Ishikawa (cell line): ENCODE measurements around the gene BARHL2.

Experiments
- CEBPB ChIP-seq: IDR thresholded peaks from 2 replicates; pipeline ENCODE4 v1.6.1; 2012
- CREB1 ChIP-seq: IDR thresholded peaks from 2 replicates; pipeline ENCODE4 v1.6.1; 2012; ENCODE audit warnings: low read depth
- EGR1 ChIP-seq: IDR thresholded peaks from 2 replicates; pipeline ENCODE4 v1.6.1; 2012
- EP300 ChIP-seq: IDR thresholded peaks from 2 replicates; pipeline ENCODE4 v1.6.1; 2012; ENCODE audit warnings: borderline replicate concordance
- FOXM1 ChIP-seq: IDR thresholded peaks from 2 replicates; pipeline ENCODE4 v1.6.1; 2012; ENCODE audit warnings: low read depth, borderline replicate concordance
- NFIC ChIP-seq: IDR thresholded peaks from 2 replicates; pipeline ENCODE4 v1.6.1; 2012
- RAD21 ChIP-seq: IDR thresholded peaks from 2 replicates; pipeline ENCODE4 v1.6.1; 2012; ENCODE audit warnings: low read depth
- TAF1 ChIP-seq: IDR thresholded peaks from 2 replicates; pipeline ENCODE4 v1.6.1; 2012; ENCODE audit warnings: low read depth, mild to moderate bottlenecking
- TCF12 ChIP-seq: IDR thresholded peaks from 2 replicates; pipeline ENCODE4 v1.6.1; 2012; ENCODE audit warnings: low read depth
- TEAD4 ChIP-seq: IDR thresholded peaks from 2 replicates; pipeline ENCODE4 v1.6.1; 2012
- YY1 ChIP-seq: IDR thresholded peaks from 2 replicates; pipeline ENCODE4 v1.6.1; 2012; ENCODE audit warnings: low read depth
- ZBTB7A ChIP-seq: IDR thresholded peaks from 2 replicates; pipeline ENCODE4 v1.6.1; 2012; ENCODE audit warnings: low read depth
- TF ChIP-seq, protein P1 (sequence below): IDR thresholded peaks from 2 replicates; pipeline ENCODE4 v1.6.1; 2012
- TF ChIP-seq, protein P2 (sequence below): IDR thresholded peaks from 2 replicates; pipeline ENCODE4 v1.6.1; 2012
- TF ChIP-seq, protein P3 (sequence below): IDR thresholded peaks from 2 replicates; pipeline ENCODE4 v1.6.1; 2012; ENCODE audit warnings: low read depth, mild to moderate bottlenecking

BARHL2 gene

DNA sequence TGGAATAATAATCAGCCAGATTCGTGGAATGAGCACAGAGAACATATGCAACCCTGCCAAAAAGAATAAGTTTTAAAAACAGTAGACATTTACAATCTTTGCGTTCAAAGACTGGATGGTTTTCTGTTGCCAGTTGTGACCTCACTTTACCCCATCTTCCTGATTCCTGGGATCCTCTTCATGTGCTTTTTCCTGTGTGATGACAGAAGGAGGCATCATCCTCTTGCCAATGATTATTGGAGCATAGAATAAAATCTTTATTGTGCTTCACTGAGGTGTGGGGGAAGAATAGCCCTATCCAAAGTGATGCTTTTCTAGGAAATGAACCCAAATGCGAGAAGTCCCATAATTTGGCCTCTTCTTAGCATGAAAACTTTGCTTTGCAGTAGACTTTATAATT, 15.0 kb upstream of the BARHL2 start:
- TF ChIP-seq ZBTB7A (no peak), TEAD4 (no peak), TAF1 (no peak), TCF12 (no peak), CEBPB (no peak), RAD21 (no peak)
- TF ChIP-seq, protein P1, sequence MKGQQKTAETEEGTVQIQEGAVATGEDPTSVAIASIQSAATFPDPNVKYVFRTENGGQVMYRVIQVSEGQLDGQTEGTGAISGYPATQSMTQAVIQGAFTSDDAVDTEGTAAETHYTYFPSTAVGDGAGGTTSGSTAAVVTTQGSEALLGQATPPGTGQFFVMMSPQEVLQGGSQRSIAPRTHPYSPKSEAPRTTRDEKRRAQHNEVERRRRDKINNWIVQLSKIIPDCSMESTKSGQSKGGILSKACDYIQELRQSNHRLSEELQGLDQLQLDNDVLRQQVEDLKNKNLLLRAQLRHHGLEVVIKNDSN: no peak
- TF ChIP-seq, protein P2, sequence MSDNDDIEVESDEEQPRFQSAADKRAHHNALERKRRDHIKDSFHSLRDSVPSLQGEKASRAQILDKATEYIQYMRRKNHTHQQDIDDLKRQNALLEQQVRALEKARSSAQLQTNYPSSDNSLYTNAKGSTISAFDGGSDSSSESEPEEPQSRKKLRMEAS: no peak

DNA sequence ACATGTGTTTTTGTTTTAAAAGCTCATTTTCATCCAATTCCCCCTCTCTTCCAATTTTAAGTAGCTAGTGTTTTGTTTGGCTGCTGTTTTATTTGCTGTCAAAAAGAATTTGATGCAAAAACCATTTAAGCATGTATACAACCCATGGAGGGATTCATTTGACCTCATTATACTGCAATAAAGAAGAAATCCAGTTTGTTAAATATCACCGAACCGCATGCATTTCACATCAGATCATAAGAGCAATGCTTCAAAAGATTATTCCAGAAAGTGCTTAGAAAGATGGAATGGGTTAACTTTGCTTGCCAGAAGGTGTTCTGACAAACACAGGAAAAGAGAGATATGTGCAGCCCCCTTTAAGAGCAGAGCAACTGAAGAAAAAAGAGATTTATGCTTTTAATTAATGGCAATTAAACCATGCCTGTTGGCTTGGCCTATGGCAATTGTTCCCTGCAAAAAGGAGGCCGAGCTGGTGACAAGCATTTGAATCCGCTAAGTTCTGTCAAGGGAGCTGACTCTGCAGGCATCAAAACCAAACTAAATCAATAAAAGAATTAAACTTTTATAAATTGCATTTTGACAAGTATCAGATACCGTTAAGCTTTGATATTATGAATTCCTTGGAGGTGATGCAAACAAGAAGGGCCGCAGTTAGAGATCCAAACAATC, 14.4 kb upstream of the BARHL2 start:
- TF ChIP-seq, protein P1: no peak
- TF ChIP-seq CREB1 (no peak), NFIC (no peak), YY1 (no peak), EGR1 (no peak), TAF1 (no peak)
- TF ChIP-seq, protein P2: no peak

GRCh38 chr1:90730243-90731022, 13.3 kb upstream of the BARHL2 start:
- TF ChIP-seq FOXM1: no peak

DNA sequence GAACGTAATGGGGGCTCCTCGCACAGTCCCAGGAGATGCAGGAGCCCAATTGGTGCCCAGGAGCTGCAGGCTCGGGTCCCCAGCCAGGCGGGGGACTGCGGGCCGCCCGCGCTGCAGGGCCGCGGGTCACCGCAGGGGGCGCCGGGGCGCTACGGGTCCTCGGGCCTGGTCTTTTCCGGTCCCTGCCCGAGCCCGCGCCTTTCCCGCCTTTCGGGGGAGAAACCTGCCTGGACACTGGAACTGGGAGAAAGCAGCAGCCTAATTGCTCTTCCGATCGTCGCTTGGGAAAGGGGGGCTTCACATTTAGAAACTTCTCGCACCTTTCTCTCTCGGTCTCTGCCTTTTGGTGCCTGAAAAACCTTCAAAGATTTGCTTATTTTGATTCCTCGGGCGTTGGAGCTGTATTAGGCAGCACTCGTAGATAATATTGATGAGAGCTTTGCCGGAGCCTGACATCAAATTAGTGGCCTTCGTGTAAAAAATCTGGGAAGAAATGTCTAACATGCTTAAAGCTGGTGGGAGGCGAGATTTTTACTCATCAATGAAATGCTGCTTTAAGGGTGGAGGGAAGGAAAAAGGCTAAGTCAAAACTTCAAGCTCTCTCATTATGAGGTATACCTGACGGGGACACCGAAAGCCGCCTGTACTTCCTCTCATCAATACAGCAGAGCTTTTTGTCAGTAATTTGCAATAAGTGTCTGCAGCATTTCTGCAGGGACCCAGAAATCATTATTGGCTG, 12.6 kb upstream of the BARHL2 start:
- TF ChIP-seq EGR1 (no peak), NFIC (no peak), EP300 (no peak), ZBTB7A (no peak), YY1 (no peak), TCF12 (no peak), CREB1 (no peak), TEAD4 (no peak), FOXM1 (no peak)
- TF ChIP-seq, protein P1: no peak
- TF ChIP-seq, protein P2: no peak
- TF ChIP-seq, protein P3, sequence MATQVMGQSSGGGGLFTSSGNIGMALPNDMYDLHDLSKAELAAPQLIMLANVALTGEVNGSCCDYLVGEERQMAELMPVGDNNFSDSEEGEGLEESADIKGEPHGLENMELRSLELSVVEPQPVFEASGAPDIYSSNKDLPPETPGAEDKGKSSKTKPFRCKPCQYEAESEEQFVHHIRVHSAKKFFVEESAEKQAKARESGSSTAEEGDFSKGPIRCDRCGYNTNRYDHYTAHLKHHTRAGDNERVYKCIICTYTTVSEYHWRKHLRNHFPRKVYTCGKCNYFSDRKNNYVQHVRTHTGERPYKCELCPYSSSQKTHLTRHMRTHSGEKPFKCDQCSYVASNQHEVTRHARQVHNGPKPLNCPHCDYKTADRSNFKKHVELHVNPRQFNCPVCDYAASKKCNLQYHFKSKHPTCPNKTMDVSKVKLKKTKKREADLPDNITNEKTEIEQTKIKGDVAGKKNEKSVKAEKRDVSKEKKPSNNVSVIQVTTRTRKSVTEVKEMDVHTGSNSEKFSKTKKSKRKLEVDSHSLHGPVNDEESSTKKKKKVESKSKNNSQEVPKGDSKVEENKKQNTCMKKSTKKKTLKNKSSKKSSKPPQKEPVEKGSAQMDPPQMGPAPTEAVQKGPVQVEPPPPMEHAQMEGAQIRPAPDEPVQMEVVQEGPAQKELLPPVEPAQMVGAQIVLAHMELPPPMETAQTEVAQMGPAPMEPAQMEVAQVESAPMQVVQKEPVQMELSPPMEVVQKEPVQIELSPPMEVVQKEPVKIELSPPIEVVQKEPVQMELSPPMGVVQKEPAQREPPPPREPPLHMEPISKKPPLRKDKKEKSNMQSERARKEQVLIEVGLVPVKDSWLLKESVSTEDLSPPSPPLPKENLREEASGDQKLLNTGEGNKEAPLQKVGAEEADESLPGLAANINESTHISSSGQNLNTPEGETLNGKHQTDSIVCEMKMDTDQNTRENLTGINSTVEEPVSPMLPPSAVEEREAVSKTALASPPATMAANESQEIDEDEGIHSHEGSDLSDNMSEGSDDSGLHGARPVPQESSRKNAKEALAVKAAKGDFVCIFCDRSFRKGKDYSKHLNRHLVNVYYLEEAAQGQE: no peak

DNA sequence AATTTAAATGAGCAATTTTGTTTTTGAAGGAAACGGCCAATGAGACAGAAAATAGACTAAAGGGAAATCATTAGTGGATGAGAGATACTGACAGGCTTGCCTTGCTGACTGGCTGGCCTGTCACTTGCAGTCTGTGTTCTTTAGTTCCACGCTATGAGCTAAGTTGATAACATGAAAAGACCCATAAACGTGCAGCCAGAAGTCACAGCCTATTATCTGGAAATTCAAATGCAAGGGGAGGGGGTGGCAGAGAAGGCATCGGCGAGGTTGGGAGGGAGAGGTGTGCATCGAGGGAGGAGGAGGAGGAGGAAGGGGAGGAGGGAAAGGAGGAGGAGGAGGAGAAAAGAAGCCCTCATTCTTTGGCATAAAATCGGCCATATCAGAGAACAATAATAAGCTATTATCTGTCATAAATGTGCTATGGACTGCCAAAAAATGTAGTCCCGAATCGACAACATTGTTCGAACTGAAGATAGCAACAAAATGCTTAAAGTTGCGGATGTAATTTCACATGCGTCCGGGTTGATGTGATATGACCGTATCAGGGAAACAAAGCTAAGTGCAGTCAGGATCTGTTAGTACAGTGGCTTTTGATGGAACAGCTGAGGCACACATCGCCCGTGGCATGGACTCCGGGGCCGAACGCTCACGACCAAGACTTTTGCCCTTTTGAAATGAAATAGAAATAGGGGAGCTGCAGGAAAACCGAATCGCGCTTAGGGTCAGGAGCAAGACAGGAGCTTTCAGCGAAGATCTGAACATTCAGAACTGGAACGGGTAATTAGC, 11.6 kb upstream of the BARHL2 start:
- TF ChIP-seq FOXM1 (no peak), EP300 (no peak), YY1 (no peak), RAD21 (no peak), TAF1 (no peak), TEAD4 (no peak), CREB1 (no peak), NFIC (no peak), TCF12 (no peak), EGR1 (no peak)
- TF ChIP-seq, protein P1: no peak
- TF ChIP-seq, protein P3: no peak
- TF ChIP-seq, protein P2: no peak
